Bladder microvascular endothelial cell (primary cell): ENCODE measurements around the gene CASTOR2. TPM values are rescaled to one million over a fixed set of nuclear protein-coding genes. Genes with fewer than 3 reads are reported as not detected.

ENCODE experiments used
- total RNA-seq: library from RNA; depleted of rRNA; stranded (reverse); fragments of >200 nt; gene quantifications from 2 replicates; pipeline ENCODE4 v1.2.3, GENCODE V29; 2014

Gene CASTOR2
- 5.0 and 9.8 TPM in 2 replicates for total RNA-seq

GRCh38 chr7:74964511-74965119 lies at the start of gene CASTOR2:
TSS of gene CASTOR2 (plus strand) at chr7:74964705. CDS start at chr7:74964986, 281 bp downstream.

Other genes starting within 250 kb of the CASTOR2 start
- not detected in 2 replicates for gene NCF1, start 190.7 kb upstream of the CASTOR2 start, total RNA-seq
- 1.9 and 4.0 TPM in 2 replicates for gene GTF2IRD2, start 113.1 kb upstream of the CASTOR2 start, total RNA-seq
- gene RCC1L, start 109.1 kb downstream of the CASTOR2 start, total RNA-seq: 50.0 and 64.5 TPM in 2 replicates
- 6.8 and 10.3 TPM in 2 replicates for gene GTF2IRD2B, start 127.9 kb downstream of the CASTOR2 start, total RNA-seq